Upper lobe of left lung (tissue), 4 donors: Measurements from ENCODE around the gene TMEM154.

ENCODE experiments used
- EP300 ChIP-seq, 4 donors: sonication (generic); formaldehyde crosslinking; IDR thresholded peaks; one replicate each; pipeline ENCODE4 v1.5.1; 2017; ENCODE audit warnings: antibody characterized with exemption in 4 of 4, control low read depth in 2 of 4
- POLR2A ChIP-seq, 4 donors: fragments of 450-650 bp; IDR thresholded peaks; one replicate each; pipeline ENCODE4 v1.5.1; 2016 to 2017; ENCODE audit warnings: antibody characterized with exemption in 4 of 4, mild to moderate bottlenecking in 2 of 4
- TF ChIP-seq, protein P1 (sequence below), 6 experiments: fragments of 450-650 bp in 4 of 6; fragments of 200-600 bp in 2 of 6; sonication (generic) in 2 of 6; IDR thresholded peaks; one replicate each; pipeline ENCODE4 v1.5.1; 2016 to 2019; ENCODE audit warnings: antibody characterized with exemption in 6 of 6

DNA sequence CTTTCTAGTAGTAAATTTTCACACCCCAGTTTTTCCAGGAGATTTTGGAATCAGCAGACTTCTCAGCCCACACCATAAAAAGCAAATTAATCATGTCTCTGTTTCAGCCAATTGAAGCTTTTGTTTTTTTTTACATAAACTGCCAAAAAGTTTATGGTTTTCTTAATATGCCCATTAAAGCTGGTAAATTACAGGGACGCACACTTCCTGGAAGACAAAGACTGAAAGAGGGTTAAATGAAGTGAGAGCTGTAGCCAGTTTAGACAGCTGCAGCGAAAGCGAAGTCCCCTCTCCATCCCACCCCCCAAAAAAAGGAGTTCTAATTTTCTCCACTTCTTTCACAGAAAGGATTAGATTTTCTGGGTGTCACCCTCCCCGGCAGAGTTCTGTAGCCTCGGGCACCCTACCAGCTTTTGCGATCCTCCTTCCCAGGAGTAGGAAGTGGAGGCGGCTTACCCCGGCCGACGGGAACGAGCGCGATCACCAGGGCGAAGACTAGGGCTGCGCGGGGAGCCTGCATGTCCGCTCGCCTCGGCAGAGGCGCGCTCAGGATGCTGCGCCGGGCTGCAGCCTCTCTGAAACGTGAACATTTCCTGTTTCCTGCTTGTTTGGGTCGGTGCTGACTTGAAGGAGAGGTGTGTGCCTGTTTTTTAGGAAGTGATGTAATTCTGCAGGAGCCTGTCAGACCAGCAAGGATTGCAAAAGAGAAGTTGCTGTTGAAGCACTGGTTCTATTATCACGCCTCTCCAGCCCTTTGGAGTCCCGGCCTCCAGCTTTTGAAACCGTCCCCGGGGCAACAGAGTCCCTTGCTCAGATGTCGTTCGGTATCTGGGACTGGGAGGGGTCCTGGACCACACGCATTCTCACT, at the start of gene TMEM154:
- TF ChIP-seq, protein P1, sequence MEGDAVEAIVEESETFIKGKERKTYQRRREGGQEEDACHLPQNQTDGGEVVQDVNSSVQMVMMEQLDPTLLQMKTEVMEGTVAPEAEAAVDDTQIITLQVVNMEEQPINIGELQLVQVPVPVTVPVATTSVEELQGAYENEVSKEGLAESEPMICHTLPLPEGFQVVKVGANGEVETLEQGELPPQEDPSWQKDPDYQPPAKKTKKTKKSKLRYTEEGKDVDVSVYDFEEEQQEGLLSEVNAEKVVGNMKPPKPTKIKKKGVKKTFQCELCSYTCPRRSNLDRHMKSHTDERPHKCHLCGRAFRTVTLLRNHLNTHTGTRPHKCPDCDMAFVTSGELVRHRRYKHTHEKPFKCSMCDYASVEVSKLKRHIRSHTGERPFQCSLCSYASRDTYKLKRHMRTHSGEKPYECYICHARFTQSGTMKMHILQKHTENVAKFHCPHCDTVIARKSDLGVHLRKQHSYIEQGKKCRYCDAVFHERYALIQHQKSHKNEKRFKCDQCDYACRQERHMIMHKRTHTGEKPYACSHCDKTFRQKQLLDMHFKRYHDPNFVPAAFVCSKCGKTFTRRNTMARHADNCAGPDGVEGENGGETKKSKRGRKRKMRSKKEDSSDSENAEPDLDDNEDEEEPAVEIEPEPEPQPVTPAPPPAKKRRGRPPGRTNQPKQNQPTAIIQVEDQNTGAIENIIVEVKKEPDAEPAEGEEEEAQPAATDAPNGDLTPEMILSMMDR (IDR thresholded peaks at IDR 0.05) = no peak
- TF ChIP-seq POLR2A (IDR thresholded peaks at IDR 0.05) (peak in 2 of 4 donors; percentile 48 to 73), EP300 (IDR thresholded peaks at IDR 0.05) (no peak)
